GM18499 (cell line): ENCODE results near the gene LCK.
"Not testable (repeated sequence)": the region's sequence is repeated elsewhere in the genome, so short reads cannot be mapped to it uniquely, and the experiment has no call there.

ENCODE experiments used
- ATAC-seq: cut with Tn5 transposase; IDR thresholded peaks from one replicate; pipeline ENCODE4 v1.9.1; 2021; ENCODE audit warnings: moderate number of reproducible peaks; ENCODE audit not compliant: insufficient read depth, unreplicated experiment

Gene LCK

DNA sequence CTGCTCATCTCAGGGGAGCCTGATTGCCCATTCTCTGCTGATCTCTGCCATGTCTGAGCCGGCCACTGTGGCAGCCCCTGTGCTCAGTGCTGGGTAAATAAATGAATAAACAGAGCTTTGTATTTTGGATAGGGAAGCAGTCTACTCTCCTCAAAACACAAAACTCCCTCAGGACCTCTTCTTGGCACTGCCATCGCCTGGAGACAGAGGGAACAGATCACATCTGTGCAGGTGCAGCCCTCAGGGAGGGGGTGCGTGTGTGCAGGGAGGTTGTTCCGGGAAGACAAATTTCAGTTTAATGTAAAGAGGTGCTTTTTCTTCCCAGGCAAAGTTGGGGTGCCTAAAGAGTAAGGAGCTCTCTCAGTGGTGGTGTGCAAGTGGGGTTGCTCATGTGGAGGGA lies 11.7 kb upstream of the LCK start:
- ATAC-seq = no peak

DNA sequence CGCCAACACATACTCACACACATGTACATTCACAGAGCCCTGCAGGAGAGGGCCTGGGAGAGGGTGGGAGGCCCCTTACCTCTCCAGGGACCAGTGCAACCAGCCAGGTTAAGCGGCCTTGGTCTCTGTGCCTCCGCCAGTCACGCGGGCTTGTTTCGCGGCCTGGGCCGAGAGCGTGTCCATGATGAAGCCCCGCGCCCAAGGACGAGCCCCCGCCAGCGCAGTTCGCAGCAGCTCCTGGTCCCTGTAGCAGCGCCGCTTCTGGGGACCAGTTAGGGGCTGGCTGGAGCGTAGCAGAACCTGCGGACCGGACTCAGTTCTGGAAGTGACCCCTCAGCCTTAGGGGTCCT lies 11.3 kb upstream of the LCK start:
- no peak for ATAC-seq

DNA sequence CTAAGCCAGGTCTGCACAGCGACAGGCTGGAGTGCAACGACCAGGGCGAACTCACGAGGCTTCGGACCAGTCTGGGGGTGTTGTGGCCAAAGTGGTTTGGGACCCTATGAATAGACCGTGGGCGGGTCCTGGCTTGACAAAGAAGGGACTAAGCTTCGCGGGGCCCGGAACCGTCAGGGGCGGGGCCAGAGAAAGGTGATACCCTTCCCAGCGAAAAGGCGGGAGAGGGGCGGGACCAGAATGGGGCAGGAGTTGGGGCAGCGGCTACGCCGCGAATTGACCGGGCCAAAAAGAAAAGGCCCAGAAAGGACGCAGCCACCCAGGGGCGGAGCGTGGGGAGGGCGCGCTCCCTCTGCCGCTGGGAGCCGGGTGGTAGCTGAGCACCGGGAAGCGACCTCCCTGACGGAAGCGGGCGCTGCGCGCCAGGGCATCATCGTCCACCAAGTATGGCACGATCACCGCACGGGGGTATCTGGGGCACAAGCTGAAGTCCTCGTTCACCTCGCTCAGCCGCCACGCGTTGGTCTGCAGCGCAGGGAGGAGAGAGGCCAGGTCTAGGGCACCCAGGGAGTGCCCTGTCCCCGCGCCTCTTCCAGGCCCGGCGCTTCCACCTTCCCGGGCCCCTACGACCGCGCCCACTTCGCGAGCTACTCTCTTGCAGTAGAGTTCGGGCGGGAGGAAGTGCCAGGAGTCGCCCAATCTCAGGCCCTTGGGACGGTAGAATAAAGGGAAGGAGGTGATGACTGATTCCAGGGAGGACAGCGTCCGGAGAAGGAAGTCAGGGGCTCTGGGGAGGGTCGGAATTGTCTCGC lies 10.7 kb upstream of the LCK start:
- ATAC-seq = no peak

DNA sequence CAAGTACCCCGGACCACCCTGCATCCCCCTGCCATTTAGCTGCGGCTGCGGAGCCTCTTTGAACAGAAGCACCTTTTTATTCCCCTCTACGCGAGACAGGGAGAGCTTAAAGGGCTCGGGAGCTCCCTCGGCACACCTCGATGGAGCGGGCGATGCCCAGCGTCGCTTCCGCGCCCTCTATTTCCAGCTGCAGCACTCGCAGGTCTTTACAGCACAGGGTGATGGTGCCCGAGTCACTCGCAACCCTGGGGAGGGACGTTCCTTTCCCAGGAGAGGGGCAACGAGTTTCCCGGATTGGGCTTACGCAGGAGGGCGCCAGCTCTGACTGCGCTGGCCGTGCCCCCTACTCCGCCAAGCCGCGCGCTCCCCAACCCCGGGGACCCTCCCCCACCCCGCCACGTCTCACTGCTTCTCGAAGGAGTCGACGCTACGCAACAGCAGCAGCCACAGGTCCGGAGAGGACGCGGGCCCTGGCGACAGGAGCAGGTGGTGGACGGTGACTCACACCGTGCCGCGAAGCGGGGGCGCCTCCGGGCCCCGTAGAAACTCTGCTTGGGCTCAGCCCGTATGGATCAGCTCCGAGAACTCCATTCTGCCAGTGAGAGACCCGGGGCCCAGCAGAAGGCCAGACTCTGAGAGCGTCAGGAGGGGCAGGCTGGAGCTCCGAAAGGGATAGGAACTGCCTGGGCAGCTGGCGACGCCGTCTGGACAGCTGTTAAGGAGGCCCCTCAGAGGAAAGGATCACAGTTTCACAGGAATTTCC lies 9.9 kb upstream of the LCK start:
- no peak for ATAC-seq

GRCh38 chr1:32242341-32242851 lies 8.7 kb upstream of the LCK start:
- ATAC-seq = no peak

- ATAC-seq = no peak
These were observed 4.2 kb upstream of the LCK start, which contains the start of gene FAM167B for GRCh38 chr1:32246888-32247273. Gene FAM167B, plus strand, starts transcription at chr1:32247222. Its CDS starts 200 bp downstream, at chr1:32247422.

- ATAC-seq = no peak
These were observed 3.6 kb upstream of the LCK start for GRCh38 chr1:32247452-32247851.

DNA sequence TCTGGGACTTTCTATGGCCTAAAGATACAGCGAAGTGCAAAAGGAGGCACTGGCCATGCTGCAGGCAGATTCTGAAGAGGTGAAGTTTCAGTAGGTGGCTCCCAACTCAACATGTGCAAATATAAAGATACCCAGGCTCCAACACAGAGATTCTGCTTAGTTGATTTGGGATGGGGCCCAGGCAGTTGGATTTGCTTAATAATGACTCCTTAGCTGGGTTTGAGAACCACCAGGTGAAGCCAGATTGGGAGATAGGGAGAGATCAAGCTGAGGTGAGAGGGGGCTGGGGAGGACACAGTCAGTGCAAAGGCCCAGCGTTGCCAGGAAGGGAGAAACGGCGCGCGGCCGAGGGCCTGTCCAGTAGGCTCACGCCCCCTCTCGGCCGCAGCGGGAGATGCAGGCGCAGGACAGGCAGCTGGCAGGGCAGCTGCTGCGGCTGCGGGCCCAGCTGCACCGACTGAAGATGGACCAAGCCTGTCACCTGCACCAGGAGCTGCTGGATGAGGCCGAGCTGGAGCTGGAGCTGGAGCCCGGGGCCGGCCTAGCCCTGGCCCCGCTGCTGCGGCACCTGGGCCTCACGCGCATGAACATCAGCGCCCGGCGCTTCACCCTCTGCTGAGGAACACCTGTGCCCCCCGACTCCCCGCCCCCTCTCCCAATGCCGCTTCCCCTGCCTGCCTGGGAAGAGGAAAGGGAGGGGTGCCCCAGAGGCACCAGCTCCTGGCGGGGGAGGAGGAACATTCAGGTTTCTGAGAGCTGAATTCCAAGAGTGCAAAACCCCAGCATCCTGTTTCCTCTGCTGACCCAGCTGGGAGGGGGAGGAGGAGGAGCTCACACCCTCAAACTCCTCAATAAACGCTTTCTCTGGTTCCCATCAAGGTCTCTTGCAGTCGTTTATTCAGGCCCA lies 2.8 kb upstream of the LCK start:
- no peak for ATAC-seq

DNA sequence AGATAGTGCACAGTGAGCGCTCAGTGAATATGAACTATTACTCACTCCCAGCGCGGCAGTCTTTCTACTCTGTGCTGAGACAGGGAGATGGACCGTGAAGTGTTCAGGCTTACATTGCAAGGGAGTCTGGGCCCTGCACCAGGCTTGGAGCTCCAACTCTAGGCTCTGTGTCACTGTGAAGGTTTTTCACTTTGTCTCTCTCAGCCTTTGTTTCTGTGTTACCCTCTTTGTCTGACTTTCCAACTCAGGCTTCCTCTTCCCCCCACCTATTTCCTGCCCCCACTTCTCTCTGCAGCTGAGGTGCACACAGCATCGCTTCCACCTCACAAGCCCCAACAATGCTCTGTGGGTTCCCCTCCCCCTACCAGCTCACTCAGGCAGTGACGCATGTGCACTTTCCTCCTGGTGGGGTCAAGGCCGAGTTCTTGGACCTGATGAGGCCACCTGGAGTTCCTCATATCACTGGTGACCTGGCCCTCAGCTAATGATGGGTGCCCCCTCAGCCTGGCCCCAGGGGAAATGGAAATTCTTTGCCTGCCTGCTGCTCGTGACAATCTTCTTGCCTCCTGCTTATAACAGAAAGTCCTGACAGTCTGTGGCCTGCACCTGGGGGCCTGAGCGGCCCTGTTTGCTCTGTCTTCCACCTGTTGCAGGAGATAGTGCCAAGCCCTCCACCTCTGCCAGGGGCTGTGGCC lies 1.1 kb upstream of the LCK start:
- ATAC-seq = peak; percentile 42

DNA sequence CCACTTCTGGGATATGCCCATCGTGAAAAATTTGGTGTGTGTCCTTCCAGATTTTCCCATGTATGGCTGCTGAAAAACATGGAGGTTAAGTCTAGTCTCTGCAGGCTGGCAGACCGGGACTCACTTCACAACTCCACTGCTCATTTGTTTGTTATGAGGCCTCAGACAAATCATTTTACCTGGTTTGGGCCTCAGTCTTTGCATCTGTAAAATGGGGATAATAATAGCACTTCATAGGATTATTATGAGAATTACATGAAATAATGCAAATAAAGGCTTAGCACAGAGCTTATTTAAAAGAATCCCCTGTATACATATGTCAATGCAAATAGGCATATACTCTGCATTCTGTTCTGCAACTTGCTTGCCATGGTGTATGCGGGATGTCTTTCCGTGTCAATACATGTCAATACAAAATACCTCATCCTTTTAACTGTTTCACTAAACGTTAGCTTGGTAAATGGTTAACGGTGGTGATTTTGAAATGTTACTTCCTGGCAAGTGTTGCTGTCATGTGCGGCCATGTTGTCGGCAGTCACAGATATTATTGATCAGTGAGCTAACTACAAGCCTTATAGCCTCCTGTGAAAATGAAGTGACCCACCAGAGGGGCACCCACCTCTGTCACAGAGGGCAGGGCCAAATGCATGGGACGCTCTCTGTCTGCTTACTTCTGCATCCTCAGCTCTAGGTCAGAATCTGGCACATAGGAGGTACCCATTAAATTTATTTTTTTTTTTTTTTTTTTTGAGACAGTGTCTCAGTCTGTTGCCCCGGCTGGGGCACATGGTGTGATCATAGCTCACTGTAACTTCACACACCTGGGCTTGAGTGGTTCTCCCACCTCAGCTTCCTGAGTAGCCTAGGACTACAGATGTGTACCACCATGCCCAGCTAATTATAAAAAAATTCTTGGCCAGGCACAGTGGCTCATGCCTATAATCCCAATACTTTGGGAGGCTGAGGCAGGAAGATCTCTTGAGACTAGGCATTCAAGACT lies 4.3 kb downstream of the LCK start:
- no peak for ATAC-seq

DNA sequence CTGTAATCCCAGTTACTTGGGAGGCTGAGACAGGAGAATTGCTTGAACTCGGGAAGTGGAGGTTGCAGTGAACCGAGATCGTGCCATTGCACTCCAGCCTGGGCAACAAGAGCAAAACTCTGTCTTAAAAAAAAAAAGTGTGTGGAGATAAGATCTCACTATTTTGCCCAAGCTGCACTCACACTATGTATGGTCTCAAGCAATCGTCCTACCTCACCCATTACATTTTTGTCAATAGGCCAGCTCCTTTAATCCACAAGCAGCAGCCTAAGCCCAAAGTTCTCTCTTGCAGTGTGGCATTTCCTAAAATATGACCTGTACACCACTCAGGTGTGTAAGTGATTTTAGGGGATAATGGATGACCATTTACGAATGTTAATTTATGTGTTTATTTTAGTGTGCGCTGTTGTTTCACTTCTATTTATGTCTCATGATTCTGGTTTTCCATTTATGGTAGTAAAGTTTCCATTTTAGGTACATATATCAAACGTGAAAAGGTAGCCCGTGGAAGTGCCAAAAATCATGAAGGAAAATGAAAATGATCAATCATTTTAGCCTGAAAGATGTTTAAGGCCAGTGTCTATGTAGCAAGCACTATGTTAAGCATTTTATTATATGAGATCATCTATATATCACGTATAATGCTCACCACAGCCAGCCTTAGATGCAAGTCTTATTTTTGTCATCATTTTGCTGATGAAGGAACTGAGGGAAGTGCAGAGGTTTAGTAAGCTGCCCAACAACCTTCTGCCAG lies 5.6 kb downstream of the LCK start:
- no peak for ATAC-seq

DNA sequence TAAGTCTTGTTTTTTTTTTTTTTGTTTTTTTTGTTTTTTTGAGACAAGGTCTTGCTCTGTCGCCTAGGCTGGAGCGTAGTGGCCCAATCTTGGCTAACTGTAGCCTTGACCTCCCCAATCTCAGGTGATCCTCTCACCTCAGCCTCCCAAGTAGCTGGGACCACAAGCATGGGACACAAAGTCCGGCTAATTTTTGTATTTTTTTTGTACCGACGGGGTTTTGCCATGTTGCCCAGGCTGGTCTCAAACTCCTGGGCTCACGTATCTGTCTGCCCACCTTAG lies 6.1 kb downstream of the LCK start:
- ATAC-seq = no peak

DNA sequence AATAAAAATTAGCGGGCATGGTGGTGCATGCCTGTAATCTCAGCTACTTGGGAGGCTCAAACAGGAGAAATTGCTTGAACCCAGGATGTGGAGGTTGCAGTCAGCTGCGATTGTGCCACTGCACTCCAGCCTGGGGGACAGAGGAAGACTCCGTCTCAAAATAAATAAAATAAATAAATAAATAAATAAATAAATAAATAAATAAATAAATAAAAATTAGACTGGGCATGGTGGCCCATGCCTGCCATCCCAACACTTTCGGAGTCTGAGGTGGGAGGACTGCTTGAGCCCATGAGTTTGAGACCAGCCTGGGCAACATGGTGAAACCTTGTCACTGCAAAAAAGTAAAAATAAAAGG lies 12.2 kb downstream of the LCK start:
- ATAC-seq = not testable (repeated sequence)

DNA sequence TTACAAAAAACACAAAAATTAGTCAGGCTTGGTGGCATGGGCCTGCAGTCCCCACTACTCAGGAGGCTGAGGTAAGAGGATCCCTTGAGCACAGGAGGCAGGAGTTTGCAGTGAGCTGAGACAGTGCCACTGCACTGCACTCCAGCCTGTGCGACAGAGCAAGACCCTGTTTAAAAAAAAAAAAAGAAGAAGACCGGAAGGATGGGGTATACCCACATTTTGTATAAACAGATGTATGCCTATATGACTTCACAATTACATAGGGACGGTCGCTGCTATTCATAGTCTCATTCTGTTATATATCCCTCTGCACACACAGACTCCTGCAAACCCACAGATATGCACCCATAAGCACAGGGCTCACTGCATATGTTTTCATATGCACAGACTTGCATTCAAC lies 12.7 kb downstream of the LCK start:
- no peak for ATAC-seq

- ATAC-seq = no peak
These were observed 14.8 kb downstream of the LCK start for GRCh38 chr1:32265846-32266245.

- no peak for ATAC-seq
These were observed 16.0 kb downstream of the LCK start for GRCh38 chr1:32266921-32267591.

- no peak for ATAC-seq
These were observed 18.7 kb downstream of the LCK start for GRCh38 chr1:32269744-32270143.
